Fibroblast of gingiva (primary cell): ENCODE data around the gene IRX4.

Experiments used
- DNase-seq: peaks from one replicate; pipeline ENCODE4 v3.0.0-alpha.2; 2011; ENCODE audit warnings: low read depth

IRX4 gene

GRCh38 chr5:1882337-1883119, at the start of gene IRX4:
Gene IRX4 (minus strand): TSS chr5:1882925. CDS start chr5:1882647, 278 bp downstream.
- no peak for DNase-seq

DNA sequence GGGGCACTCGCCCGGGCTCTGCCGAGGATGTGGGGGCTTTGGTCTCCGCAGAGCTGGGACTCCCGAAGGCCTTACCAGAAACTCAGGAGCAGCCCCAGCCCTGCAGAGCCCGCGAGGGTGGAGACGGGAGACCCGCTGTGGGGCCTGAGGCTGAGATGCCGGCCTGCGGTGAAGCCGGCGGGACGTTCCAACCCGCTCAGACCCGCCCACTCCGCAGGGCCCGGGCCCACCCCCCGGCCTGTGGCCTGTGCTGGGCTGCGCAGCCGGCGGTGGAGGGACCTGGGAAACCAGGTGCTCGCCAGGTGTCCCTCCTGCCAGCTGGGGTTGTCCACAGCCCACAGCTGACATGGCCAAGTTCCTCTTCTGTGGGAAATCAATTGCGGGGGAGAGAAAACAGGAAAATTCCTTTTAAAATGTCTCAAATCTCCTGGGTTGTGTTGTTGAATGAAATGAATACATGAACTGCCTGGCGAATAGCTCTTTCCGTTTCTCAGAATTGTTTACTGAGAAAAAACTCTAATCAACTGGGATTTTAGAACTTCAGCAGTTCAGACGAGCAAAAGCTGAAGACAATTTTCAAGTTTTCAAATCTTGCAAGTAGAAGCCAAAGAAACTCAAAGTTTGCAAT, 49.0 kb upstream of the IRX4 start:
- no peak for DNase-seq

DNA sequence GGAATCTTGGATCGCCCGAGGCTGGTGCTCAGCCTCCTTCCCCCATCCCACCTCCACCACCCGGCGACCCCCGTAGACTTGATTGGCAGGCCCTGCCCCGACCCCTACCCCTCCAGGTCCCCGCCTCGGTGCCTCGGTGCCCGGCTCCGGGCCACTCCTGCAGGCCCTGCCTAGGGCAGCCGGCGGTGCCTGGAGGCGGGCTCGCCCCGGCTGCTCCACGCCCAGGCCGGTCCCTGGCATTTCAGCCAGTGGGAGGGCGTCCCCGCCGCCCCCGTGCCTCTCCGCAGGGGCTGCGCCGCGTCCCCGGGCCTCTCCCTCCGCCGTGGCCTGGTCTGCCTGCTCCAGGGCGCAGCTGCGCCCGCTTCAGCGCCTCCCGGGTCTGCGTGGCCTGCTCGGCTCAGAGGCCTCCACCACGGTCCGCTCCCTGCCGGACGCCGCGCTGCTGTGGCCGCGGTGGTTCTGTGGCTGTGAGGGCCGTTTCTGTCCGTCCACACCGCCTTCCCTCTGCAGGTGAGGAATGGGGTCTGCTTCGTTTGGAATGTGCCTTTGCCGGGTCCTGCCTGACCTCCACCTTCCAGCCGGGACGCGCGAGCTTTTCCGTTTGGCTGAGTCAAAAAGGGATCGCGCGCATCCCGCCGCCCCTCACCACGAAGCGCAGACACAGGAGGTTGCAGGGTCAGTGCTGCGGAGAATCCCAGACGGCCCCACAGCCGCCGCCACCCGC, 48.3 kb upstream of the IRX4 start:
- DNase-seq: no peak

DNA sequence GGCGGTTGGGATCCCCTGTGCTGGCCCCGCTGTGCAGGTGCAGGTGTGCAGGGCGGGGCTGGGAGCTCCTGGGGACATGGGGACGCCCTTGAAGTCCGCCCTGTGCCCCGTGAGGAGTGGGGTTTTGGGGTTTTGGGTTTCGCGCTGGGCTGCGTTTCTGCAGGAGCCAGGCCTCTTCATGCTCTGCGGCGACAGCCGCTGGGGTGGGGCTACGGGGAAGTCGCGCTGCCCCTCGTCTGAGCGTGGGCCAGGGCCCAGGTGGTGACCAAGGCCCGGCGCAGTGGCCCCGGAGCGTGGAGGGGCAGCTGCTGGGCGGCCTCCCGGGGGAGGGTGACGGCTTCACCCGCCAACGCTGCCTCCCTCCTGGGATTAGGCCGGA, 47.8 kb upstream of the IRX4 start:
- no peak for DNase-seq

GRCh38 chr5:1929108-1929991, 46.6 kb upstream of the IRX4 start:
- DNase-seq: no peak

- no peak for DNase-seq
Measured at GRCh38 chr5:1926471-1927341, 44.0 kb upstream of the IRX4 start.

- DNase-seq: no peak
Measured at GRCh38 chr5:1926071-1926440, 43.3 kb upstream of the IRX4 start.

DNA sequence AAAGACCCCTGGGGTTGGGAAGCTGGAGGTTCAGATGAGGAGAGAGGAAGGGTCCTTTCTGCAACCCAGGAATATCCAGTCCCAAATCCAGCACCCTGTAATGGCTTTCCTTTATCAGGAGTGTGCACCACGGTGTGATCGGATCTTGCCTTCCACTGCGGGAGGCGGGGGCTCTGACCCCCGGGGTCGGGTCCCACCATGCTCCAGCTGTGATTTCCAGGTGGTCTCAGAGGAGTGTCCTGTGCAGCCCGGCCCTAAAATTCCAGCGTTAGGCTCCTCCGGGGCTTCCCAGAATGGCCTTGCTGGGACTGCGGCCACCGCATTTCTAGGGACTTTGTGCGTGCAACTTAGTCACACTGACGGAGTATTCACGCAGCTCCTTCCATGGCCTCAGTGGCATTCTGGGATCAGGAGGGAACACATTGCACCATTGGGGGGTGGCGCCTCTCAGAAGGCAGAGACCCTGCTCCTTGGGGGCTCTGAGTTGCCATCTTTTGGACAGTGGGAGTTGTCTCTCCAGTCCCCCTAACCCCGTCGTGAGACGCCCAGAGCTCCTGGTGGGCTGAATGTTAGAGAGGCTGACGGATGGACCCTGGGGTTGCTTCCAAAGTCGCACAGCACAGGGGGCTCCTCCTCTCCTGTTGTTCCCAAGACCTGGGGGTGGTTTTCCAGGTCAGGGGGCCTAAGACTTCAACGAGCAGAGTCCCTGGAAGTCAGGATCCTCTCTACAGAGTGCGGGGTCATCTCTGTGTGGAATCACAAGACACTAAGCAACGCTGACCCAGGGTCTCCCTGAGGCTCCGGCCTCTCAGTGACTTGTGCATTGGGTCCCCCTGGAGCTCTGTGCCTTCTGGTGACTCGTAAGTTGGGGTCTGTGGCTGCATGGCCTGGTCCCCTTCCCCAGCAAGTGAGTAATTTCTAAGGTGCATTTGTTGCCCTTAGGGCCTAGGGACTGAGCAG, 42.7 kb upstream of the IRX4 start:
- no peak for DNase-seq

DNA sequence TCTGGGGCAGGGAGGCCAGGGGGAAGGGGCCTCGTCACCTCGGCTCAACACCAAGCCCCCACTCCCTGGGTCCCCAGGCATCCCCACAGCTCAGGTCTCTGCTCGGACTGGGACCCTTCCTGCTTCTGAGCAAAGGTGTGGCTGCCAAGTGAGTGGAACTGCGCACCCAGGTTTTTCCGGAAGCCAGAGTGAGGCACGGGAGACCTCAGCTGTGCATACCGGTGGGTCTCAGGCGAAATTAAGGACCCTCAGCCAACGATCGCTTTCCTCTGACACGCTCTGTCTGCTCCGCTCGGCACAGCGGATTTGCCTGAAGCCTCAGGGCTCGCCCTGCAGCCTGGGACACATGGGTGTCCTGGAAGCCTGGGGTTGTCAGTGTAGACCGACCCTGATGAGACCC, 41.0 kb upstream of the IRX4 start:
- no peak for DNase-seq

DNA sequence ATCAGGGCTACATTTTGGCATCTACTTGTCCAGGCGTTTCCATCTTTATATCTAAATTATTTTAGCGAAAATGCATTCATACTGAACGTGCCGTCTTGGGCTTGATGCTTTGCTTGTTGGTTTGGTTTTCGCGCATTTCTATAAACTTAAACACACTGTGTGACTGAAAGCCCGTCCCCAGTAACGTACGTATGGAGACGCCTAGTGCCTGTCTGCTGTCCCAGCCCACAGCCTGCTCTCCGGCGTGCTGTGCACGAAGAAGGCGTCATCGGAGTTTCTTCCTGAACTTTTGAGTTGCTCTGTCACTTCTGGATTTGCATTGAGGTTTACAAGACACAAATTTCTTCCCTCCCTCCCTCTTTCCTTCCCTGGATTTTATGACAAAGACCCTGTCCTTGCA, 40.6 kb upstream of the IRX4 start:
- DNase-seq: no peak

GRCh38 chr5:1921711-1922110, 39.0 kb upstream of the IRX4 start:
- no peak for DNase-seq

GRCh38 chr5:1919750-1920149, 37.0 kb upstream of the IRX4 start:
- no peak for DNase-seq

GRCh38 chr5:1919209-1919566, 36.5 kb upstream of the IRX4 start:
- no peak for DNase-seq

- no peak for DNase-seq
Measured at GRCh38 chr5:1918488-1919208, 35.9 kb upstream of the IRX4 start.

- no peak for DNase-seq
Measured at GRCh38 chr5:1917830-1918487, 35.2 kb upstream of the IRX4 start.

GRCh38 chr5:1916041-1917001, 33.6 kb upstream of the IRX4 start:
- no peak for DNase-seq

DNA sequence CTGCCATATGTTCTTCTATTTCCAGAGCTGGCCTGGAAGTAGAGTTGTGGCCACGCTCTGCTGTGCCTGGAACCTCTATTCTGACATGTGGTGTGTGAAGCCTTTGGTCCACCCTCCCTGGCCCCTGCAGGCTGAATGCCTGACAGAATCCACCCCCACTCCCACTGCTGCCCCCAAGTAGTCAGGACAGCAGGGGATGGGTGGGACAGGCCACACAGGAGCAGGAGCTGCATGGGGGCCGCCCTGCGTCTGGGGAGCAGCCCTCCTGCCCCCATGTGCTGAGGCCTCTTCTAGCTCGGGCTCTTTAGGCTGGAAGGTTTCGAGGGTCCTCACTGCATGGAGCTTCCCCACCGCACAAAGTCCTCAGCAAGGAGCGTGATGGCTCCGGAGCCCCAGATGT, 32.6 kb upstream of the IRX4 start:
- DNase-seq: no peak

GRCh38 chr5:1914471-1914870, 31.7 kb upstream of the IRX4 start:
- DNase-seq: no peak
